Retinal pigment epithelial cell (primary cell): Measurements from ENCODE around the gene CDK14.
A peak's percentile ranks its signal among the peaks of the same experiment; 100 is the strongest.

Experiments used
- DNase-seq: peaks from one replicate; pipeline ENCODE4 v3.0.0-alpha.2; 2010; ENCODE audit warnings: low read depth
- H3K4me3 ChIP-seq: 2 replicates; pipeline ENCODE4 v1.5.1; 2011; ENCODE audit warnings: mild to moderate bottlenecking, low read length, control low read depth, moderate library complexity
- CTCF ChIP-seq: conservative IDR thresholded peaks from 2 replicates; pipeline ENCODE4 v1.5.1; 2011; ENCODE audit warnings: low read depth, low read length, control low read depth, inconsistent platforms

Gene CDK14

GRCh38 chr7:91069146-91069545 lies 473.0 kb downstream of the CDK14 start:
- no peak for DNase-seq
- no peak overlapping the region for H3K4me3 ChIP-seq
- no peak for TF ChIP-seq CTCF

GRCh38 chr7:91079487-91079886 lies 483.4 kb downstream of the CDK14 start:
- no peak overlapping the region for H3K4me3 ChIP-seq
- no peak for DNase-seq
- no peak for TF ChIP-seq CTCF

- no peak for TF ChIP-seq CTCF
- no peak for DNase-seq
- no peak overlapping the region for H3K4me3 ChIP-seq
Observed at GRCh38 chr7:91080351-91080750, 484.2 kb downstream of the CDK14 start.

DNA sequence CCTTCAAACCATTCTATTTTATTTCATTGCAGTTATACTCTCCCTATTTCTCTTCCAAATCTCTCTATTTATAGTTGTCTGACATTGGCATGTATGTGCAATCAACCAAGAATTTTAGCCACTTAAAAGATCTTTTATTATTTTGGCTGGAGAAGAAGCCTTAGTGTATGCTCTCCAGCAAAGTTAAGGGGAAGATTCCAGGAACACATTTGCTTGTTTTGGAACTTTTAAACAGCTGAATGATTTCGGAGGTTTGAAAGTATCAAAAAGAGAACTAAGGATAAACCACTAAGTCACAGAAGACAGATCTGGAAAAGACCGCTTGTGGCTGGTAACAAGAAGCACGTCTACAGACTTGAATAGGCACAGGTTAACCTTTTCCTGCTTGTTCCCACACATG lies 485.9 kb downstream of the CDK14 start:
- TF ChIP-seq CTCF, result no peak
- H3K4me3 ChIP-seq, result no peak overlapping the region
- no peak for DNase-seq

DNA sequence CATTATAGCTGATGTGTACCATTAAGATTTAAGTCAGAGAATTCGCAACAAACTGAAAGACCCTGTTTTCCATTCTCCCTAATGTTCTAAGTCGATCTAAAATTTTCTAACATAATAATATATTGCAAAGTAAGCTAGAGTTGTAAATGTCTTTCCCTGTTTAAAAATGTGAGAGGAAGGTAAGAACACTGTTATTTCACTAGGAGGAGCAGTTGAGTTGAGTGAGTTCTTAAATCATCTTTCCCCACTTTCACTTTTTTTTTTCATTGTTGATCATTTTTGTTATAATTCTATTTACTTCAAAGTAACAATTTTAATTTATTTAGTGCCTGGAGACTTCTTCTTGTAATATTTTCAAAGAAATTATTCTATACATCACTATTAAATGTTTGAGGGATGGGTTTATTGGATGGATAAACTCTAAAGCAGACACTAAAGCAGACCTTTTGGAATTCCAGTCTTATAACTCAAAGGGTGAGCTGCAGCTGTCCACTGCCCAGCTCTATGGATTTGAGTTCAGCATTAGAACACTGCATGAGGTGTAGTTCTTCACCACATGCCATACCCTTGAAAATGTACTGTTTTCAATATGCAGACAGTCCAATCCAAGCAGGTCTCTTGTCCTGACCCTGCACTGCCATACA lies 486.9 kb downstream of the CDK14 start:
- H3K4me3 ChIP-seq, result no peak overlapping the region
- DNase-seq, result no peak
- peak; percentile 60 for TF ChIP-seq CTCF

DNA sequence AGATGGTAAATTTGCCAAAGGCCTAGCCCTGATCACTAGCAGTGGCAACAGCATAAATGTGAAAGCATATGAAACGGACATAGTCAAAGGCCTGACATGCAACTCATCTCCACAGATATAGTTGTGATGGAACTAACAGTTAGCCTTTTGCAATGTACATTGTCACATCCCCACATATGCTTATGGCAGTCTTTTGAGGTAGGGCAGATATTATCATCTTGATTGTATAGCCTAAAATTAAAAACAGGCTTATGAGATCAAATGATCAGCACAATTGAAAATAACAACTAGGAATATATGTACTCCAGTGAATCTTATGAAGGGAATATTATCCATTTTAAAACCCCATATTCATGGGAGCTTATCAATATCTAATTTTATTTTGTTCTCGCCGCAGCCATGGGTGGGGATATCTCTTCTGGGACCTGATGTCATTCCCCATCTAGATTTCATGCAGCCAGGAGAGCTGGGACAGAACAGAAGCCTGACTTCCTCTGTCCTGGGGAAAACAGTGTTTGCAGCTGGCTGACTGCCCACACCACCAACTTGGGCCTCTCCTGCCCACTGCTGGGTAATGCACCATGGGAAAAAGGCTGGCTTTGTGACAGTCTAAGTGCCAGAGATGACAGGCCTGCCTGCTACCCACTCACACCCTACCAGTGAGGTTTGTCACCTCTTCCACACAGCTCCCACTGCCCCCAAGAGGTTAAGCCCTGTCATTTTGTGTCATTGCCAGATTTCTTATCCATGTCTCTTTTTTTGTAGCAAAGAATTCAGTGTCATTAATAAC lies 487.9 kb downstream of the CDK14 start:
- DNase-seq, result no peak
- TF ChIP-seq CTCF, result peak; percentile 11
- no peak overlapping the region for H3K4me3 ChIP-seq

DNA sequence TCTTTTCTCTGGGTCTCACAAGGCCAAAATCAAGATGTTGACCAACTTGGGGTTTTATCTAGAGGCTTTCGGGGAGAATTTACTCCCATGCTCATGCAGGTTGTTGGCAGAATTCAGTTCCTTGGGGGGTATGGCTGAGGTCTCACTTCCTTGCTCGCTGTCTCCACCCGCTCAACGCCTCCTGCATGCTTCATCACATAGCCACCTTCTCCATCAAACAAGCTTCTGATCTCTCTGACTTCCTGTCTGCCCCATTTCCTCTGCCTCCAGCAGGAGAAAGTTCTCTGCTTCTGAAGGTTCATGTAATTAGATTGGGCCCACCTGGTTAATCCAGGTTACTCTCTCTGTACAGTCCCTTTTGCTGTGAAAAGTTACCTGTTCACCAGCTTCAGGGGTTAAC lies 489.1 kb downstream of the CDK14 start:
- TF ChIP-seq CTCF, result no peak
- DNase-seq, result no peak
- H3K4me3 ChIP-seq, result no peak overlapping the region
